NCI-H2227 treated with DMSO at 0.1 percent for 48 hours (cell line): Measurements from ENCODE around the gene TLE2.

Experiments
- DNase-seq: peaks from one replicate; lab custom pipeline; 2025; lab: John Stamatoyannopoulos, UW

Gene TLE2

DNA sequence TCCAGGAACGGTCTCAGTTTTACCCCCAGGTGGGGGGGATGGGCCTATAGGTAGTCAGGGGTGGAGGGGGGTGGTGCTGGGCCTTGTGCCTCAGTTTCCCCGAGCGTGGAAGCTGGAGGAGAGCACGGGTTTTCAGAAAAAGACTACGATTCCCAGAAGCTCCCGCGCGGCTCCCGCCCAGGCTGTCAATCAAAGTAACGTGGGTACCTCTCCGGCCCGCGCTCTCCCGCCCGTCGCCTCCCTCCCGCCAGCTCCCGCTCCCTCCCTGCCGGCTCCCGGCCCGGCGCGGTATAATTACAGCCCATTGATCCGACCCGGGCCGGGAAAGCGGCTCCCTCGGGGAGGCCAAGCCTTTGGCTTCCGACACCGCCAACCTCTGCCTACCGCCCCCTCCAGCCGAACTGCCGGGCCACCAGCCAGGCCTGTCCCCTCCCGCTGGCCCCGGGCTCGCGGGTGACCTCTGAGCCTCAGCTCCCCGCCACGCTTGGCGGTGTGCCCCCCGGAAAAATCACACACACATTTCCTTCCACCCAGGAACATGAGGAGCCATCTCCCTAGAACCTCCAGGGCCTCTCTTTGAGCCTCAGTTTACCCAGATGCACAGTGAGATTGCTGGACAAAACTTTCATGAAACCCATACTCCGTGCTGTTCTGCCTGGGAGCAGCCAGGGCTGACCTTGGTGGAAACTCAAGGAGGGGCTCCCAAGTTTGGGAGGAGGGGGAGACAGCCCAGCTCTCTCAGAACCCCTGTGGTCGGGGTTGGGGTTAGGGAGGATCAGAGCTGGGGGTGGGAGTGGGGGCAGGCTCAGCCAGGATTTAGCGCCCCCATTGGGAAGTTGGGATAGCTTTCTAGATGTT lies 7.3 kb upstream of the TLE2 start:
- DNase-seq, result peak; percentile 87

- peak; percentile 96 for DNase-seq
Observed at GRCh38 chr19:3035542-3036118, 6.5 kb upstream of the TLE2 start.

DNA sequence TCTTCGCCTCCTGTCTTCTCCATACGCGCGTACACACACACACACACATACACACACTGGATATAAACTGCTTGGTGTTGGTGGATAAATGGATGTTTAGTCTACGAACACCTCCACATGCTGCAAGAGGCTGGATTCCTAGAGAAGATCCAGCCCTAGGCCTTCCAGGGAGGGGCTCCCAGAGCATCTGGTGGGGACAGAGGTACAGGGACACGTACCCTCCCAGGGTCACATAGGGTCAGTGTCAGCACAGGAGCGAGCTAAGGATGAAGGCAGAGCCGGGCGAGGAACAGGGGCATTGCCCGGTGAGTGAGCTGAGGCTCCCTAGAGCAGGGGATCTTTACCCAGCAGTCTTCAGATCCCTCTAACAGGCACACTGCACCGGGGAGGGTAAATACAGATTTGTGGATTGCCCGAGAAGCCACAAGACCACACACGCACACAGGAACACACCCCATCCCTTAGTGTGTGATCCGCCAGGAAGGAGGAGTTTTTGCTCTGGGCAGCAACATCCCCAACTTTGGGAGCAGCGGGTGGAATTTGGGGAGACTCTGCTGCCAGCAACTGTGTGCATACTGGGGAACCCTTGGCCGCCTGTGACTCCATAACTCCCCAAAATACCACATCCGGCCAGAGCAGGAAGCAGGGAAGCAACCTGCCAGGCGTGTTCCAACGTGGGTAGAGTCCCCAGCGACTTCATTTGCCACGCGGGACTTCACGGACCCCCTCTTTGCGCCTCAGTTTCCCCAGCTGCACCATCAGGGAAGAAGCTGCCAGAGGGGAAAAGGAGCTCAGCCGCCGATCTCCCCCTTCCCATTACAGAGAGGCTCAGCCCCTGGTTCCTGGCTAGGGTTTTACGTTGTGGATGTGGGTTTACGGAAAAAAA lies 5.8 kb upstream of the TLE2 start:
- DNase-seq, result peak; percentile 39

- DNase-seq, result no peak
Observed at GRCh38 chr19:3034406-3034655, 5.3 kb upstream of the TLE2 start.

DNA sequence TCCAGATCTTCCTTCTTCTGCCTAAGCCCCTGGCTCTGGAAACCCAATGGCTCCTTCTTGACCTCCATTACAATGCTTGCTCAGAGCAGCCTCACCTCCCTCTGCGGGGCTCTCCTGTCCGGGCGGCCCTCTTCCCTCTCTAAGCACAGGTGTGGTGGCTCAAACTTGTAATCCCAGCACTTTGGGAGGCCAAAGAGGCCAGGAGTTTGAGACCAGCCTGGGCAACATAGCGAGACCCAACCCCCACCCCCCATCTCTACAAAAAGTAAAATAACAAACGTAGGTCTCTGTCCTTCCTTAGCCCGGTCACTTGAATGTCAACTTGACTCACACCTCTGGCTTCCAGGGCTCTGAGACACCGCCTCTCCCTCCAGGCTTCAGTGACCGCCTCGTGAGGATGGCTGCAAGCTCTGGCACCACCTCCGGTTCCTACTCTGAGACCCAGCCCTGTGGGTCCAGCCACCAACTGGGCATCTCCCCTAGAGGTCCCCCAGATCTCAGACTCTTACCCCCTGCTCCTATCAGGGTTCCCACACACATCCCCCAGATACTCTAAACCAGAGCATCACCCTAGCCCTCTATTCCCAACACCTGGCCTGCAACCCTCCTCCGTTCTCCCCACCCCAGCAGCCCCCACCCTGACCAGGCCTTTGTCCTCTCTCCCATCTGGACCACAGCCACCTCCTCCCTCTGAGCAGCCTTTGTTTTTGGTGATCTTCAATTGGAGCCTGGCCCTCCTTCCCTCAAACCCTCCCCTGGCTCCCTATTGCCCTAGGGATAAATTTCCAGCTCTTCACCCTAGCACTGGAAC lies 4.7 kb upstream of the TLE2 start:
- DNase-seq, result no peak

GRCh38 chr19:3031607-3031867 lies 2.5 kb upstream of the TLE2 start:
- DNase-seq, result no peak

DNA sequence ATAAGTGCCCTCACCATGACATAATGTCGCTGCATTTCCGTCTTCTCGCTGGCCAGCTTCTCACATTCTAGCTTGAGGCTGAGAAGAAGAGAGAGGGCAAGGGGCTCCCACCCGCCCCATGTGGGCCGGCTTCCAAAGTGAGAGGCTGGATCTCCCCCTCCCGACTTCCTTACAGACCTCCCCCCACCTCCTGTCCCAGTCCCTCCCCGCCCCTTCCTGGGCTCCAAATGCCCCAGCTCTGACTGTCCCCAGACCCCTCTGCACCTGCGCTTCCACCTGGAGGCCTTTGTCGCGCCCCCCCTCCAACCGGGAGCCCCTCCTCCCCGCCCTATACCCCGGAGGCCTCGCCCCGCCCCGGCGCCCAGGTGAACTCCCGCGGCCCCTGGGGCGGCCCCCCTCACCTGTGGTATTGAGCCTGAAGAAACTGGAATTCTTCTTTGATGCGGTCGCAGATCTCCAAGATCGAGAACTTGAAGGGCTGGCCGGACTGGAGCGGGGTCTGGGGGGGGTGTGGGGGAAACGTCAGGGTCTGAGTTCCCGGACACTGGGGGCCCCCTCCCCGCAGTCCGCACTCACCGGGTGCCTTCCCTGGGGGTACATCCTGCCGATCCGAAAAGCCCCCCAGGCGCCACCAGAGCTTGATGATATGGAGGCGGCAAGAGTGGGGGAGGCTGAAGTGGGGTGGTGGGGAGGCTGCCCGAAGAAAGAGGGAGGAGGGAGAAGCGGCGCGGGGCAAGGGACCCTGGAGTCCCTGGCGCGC lies 595 bp downstream of the TLE2 start:
- no peak for DNase-seq

DNA sequence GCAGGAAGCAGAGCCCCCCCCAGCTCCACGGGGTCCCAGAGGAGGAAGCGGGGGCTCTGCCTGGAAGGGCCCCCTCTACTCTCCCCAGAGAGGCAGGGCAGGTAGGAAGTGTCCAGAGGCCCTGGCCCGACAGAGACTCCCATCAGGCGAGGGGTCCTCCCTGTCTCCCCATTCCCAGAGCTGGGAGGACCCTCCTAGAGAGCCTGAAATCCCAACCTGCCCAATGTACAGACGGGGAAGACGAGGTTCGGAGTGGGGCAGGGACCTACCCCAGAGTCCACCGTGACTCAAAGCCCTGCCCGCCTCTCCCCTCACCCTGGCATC lies 1.1 kb downstream of the TLE2 start:
- DNase-seq, result no peak

DNA sequence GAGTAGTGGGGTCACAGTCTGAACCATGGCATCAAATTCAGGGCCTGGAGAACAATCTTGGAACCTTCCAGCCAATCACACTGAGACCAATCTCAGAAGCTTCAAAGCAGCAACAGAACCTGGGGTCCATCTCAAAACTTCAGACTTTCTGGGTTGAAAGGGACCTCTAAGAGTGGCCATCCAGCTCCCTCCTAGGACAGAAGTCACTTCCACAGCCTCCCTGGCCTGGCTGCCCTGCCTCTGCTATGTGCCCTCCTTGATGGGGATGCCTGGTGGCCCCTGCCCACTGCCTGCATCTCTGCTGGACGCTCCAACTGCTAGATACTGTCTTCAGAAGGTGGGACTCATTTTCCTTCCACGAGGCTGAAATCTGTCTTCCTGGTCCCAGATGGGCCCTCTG lies 1.8 kb downstream of the TLE2 start:
- DNase-seq, result no peak

- DNase-seq, result no peak
Observed at GRCh38 chr19:3026768-3027167, 2.3 kb downstream of the TLE2 start.

DNA sequence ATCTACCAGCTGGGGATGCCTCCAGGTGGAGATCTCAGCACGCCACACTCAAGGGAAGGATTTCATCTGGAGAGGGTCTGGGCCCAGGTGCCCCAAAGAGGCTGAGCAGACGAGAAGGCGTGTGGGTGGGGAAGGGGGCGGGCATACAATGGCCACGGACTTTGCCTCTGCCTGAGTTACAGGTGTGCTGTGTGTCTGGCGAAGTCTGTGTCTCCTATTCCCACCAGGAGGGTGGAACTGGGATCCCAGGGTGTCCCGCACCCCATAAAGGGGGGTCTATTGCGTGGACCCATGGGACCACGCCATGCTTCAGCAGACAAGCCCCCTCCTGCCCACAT lies 3.6 kb downstream of the TLE2 start:
- DNase-seq, result no peak

DNA sequence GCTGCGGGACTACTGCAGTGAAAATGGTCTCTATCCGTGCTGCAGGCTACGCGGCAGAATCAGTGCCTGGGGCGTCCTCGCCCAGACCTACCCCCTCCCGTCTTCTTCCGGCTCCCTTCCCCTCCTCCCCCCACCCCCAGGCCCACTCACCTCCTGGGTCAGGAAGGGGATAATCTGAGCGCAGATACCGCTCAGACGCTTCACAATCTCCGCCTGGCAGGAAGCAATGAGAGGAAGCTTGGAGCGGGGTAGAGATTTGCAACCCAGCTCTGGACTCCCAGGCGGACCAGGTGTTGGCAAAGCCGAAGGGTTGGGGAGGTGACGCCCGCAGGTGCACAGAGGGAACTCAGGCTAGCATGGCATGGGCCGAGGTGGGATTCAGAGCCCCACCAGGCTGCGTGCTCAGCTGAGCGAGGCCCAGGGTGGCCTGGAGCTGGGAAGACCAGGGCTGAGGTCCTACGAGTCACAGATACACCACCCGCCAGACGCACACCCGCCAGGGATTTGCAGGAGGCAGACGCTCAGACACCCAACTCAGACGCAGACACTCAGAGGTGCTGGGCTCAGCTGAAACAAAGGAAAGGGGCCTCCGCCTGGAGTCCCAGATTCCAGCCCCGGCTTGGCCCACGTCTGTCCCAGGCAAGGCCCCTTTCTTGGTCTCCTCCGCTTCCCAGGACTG lies 4.1 kb downstream of the TLE2 start:
- DNase-seq, result no peak

GRCh38 chr19:3024509-3024869 lies 4.6 kb downstream of the TLE2 start:
- no peak for DNase-seq

DNA sequence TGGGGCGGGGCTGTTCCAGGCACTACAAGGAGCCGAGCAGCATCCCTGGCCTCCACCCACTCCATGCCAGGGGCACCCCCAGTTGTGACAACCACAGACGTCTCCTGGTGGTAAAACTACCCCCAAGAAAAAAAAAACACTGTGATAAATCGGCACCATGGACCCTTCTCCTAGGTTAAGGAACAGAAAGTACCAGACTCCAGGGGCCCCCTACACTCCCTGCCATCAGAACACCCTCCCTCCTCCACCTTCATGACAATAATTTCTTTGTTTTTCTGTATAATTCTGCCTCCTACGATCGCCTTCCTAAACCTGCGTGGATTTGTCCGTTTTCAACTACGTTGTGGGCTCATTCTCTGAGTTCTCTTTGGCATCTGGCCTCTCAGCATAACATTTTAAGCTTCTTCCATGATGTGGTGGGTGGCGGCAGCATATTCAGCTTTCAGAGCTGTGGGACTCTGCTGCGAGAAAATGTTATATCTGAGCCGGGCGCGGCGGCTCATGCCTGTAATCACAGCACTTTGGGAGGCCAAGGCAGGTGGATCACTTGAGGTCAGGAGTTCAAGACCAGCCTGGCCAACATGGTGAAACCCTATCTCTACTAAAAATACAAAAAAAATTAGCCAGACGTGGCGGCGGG lies 8.6 kb downstream of the TLE2 start:
- no peak for DNase-seq

DNA sequence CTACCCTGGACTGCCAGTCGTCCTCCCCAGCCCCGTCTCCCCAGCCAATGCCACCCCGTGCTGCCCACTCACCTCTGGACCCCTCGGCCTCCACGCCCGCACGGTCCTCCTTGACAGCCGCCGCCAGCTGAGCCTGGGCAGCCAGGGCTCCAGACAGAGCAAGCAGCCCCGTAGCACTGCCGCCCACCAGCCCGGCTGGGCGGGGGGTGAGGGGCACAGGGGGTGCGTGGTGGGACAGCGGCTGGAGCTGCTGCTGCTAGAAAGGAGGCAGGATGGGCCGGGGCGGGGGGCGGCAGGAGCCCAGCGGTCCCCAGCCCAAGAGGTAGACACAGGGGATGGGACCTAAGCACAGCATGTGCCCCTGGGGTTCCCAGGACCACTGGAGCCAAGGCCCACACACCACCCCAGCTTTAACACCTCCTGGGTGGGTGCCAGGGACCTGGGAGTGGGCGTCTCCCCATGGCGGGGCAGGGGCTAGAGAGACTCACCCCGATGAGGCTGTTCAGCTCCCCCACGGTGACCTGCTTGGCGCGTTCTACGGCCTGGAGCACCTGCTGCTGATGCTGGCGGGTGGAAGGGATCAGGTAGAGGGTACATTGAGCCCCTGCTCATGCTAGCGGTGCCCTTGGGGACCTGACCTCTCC lies 9.7 kb downstream of the TLE2 start:
- no peak for DNase-seq

- no peak for DNase-seq
Observed at GRCh38 chr19:3017923-3018322, 11.2 kb downstream of the TLE2 start.

DNA sequence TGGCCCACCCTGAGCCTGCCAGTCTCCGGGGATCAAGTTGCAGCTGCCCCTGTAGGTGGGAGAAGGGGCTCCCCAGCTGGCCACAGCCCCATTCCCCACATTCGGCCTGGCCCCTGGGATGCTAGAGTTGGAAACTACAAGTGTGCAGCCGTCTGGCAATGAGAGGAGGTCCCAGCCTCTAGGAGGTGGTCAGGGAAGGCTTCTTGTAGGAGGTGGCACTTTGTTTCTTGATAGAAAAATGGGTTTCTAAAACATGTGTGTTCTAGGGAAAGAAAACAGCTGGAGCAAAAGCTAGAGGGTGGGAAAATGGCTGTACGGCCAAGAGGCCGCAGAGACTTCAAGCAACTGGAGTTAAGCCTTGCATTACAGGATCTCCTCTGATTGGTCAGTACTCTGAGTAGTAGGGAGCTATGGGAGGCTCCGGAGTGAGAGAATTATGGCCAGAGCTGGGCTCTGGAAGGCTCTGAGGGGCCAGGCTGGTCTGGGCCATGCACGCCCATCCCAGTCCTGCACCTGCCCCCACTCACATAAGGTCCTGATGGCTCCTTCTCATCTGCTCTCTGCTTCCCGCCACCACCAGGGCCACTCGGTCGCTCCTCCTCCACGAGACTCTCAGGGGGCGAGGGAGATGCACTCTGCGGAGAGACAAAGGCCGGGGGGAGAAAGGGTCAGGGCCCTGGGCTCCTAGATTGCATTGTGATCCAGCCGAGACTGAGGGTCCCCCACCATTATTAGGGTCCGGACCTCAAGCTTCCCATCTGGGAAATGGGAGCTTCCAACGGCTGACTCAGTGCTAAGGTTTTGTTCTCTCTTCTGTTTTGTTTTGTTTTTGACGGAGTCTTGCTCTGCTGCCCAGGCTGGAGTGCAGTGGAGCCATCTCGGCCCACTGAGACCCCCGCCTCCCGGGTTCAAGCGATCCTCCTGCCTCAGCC lies 13.7 kb downstream of the TLE2 start:
- DNase-seq, result no peak

- no peak for DNase-seq
Observed at GRCh38 chr19:3014135-3014534, 14.9 kb downstream of the TLE2 start.

DNA sequence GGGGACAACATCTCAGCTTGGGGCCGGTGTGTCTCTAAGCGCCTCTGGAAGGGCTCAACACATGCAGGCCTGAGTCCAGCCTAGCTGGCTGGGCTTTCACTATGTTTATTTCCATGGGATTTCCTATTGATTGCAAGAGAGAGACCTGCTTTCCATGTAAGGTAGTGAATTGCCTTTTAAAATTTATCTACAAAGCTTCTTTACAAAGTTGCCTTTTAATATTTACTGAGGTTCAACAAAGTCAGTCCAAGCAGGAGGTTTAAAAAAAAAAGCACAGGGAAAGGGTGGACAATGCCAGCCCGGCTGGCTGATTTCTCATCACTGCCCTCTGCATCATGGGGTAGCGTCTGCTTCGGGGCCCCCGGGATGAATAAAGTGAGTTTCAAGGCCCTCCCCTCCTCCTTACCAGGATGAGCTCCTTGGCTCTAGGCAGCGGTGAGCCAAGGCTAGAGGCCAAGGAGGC lies 15.8 kb downstream of the TLE2 start:
- DNase-seq, result no peak
